Astrocyte of the spinal cord (primary cell): ENCODE results near the gene CPA2.

Experiments
- DNase-seq: peaks from one replicate; pipeline ENCODE4 v3.0.0; 2011; ENCODE audit warnings: low read depth, low spot score
- H3K4me3 ChIP-seq: 2 replicates; pipeline ENCODE4 v1.5.1; 2011; ENCODE audit warnings: low read depth, mild to moderate bottlenecking, low read length, moderate library complexity
- CTCF ChIP-seq: IDR thresholded peaks from 2 replicates; pipeline ENCODE4 v1.5.1; 2012; ENCODE audit warnings: low read depth, mild to moderate bottlenecking, low read length, inconsistent platforms
- in situ Hi-C: cut with HindIII; loops from 2 replicates; pipeline ENCODE4 v1.10.0; 2017; ENCODE audit warnings: low sequenced_read_pairs

Gene CPA2

GRCh38 chr7:130322615-130323014 is 56.0 kb downstream of the CPA2 start:
- no peak for DNase-seq
- TF ChIP-seq CTCF: no peak
- in situ Hi-C loops: no loop called here

GRCh38 chr7:130324306-130324943 is 57.8 kb downstream of the CPA2 start:
- no peak for TF ChIP-seq CTCF
- no peak overlapping the region for H3K4me3 ChIP-seq
- in situ Hi-C loops: no loop called here
- no peak for DNase-seq

More at GRCh38 chr7:130322615-130323014, 56.0 kb downstream of the CPA2 start:
- no peak overlapping the region for H3K4me3 ChIP-seq

- no peak for DNase-seq
- in situ Hi-C loops: no loop called here
- no peak for TF ChIP-seq CTCF
- H3K4me3 ChIP-seq: no peak overlapping the region
Observed at GRCh38 chr7:130329681-130330080, 63.0 kb downstream of the CPA2 start.

GRCh38 chr7:130332259-130333053 is 65.8 kb downstream of the CPA2 start:
- no peak for TF ChIP-seq CTCF
- in situ Hi-C loops: no loop called here
- no peak overlapping the region for H3K4me3 ChIP-seq
- DNase-seq: no peak

- DNase-seq: no peak
- no peak for TF ChIP-seq CTCF
- H3K4me3 ChIP-seq: no peak overlapping the region
- in situ Hi-C loops: no loop called here
Observed at GRCh38 chr7:130333832-130334231, 67.2 kb downstream of the CPA2 start.

- peak; percentile 35 for DNase-seq
- no peak for TF ChIP-seq CTCF
- no peak overlapping the region for H3K4me3 ChIP-seq
- in situ Hi-C loops: no loop called here
Observed at GRCh38 chr7:130334274-130334673, 67.6 kb downstream of the CPA2 start.
